Neural progenitor cell (in vitro differentiated cells): ENCODE data around the gene CYP2S1.

Source experiments
- EZH2 ChIP-seq: fragments of 200-600 bp; sonication (generic); IDR thresholded peaks from 2 replicates; pipeline ENCODE4 v1.6.1; 2017; ENCODE audit warnings: antibody characterized with exemption, mild to moderate bottlenecking, moderate library complexity
- EZH2phosphoT487 ChIP-seq: fragments of 200-600 bp; sonication (generic); IDR thresholded peaks from 2 replicates; pipeline ENCODE4 v1.6.1; 2017; ENCODE audit warnings: antibody characterized with exemption
- TF ChIP-seq, protein P1 (sequence below): fragments of 200-600 bp; sonication (generic); IDR thresholded peaks from 2 replicates; pipeline ENCODE4 v1.5.1; 2017; ENCODE audit warnings: antibody characterized with exemption, mild to moderate bottlenecking

DNA sequence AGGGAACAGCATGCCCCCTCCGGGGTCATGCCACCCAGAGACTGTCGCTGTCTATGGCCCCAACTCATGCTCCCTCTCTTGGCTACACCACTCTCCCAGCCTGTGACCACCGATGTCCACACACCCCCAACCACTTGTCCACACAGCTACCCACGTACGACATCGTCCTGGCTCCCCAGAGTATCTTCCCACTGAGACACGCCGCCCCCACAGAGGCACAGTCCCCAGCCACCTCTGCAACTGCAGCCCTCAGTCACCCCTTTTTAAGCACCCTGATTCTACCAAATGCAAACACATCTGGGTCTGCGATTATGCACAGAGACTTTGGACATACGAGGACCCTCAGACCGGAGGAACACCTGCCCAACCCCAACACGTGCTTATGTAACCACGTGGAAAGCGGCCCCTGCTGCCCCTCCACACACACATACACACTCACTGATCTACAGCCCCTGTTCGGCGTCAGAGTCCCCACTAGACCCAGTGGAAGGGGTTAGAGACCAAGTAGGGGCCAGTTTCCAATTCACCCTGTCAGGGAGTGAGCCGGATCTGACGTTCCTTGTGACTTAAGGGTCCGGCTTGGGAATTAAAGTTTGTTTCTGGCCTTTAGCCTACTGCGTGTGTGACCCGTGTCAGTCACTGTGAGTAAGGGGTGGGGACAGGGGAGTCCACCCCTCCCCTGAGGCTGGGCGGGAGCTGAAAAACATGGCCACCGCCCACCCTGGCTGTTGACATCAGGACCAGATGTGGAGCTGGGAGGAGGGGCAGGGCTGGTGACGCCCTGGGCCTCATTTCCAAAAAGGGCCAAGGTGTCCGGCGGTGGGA is 14.1 kb downstream of the CYP2S1 start:
- TF ChIP-seq EZH2phosphoT487 = no peak
- TF ChIP-seq, protein P1, sequence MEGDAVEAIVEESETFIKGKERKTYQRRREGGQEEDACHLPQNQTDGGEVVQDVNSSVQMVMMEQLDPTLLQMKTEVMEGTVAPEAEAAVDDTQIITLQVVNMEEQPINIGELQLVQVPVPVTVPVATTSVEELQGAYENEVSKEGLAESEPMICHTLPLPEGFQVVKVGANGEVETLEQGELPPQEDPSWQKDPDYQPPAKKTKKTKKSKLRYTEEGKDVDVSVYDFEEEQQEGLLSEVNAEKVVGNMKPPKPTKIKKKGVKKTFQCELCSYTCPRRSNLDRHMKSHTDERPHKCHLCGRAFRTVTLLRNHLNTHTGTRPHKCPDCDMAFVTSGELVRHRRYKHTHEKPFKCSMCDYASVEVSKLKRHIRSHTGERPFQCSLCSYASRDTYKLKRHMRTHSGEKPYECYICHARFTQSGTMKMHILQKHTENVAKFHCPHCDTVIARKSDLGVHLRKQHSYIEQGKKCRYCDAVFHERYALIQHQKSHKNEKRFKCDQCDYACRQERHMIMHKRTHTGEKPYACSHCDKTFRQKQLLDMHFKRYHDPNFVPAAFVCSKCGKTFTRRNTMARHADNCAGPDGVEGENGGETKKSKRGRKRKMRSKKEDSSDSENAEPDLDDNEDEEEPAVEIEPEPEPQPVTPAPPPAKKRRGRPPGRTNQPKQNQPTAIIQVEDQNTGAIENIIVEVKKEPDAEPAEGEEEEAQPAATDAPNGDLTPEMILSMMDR = no peak
- TF ChIP-seq EZH2 = no peak
